ENCODE results near the gene GLT8D1.

The GLT8D1 gene

DNA sequence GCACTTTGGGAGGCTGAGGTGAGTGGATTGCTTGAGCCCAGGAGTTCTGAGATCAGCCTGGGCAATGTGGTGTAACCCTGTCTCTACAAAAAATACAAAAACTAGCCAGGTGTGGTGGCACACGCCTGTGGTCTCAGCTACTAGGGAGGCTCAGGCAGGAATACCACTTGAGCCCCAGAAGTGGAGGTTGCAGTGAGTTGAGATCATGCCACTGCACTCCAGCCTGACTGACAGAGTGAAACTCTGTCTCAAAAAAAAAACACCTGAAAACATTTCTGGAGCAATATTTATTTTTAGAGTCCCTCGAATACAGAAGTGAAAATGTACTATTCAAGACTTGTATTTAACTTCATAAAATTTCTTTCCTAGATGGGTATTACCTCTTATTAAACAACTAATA lies 4.9 kb upstream of the GLT8D1 start:
- Histone ChIP-seq H3K9ac (ENCODE audit: low read length) (no peak overlapping the region), H3K79me2 (ENCODE audit: insufficient read depth, low read length) (peaks cover 13% of the 10 kb centered on the region; the same call in 1 of the 2 replicates), H3K4me2 (ENCODE audit: low read depth, low read length, poor library complexity, severe bottlenecking) (no peak overlapping the region), H3K36me3 (ENCODE audit: low read length) (peaks cover 8% of the 10 kb centered on the region; the same call in 1 of the 2 replicates), H3K27me3 (ENCODE audit: low read length) (no peaks in the 10 kb centered on the region), H3F3A (ENCODE audit: insufficient read depth) (peaks cover 45% of the 10 kb centered on the region), H3K9me2 (replicated peaks; ENCODE audit: insufficient read depth, low read length) (no peaks in the 10 kb centered on the region), H2AFZ (ENCODE audit: low read depth, low read length, severe bottlenecking) (no peak overlapping the region), H3K9me3 (ENCODE audit: insufficient read depth, low read length) (no peaks in the 10 kb centered on the region), H4K20me1 (ENCODE audit: low read depth, low read length) (no peaks in the 10 kb centered on the region), H3K4me3 (ENCODE audit: insufficient read depth, low read length, poor library complexity, severe bottlenecking) (no peak overlapping the region), H3K27ac (ENCODE audit: low read depth, low read length) (peak overlapping the region; percentile 31; the same call in 1 of the 2 replicates)
- TF ChIP-seq EZH2phosphoT487 (conservative IDR thresholded peaks at IDR 0.05; ENCODE audit: low read length): no peak
- TF ChIP-seq, protein P1, sequence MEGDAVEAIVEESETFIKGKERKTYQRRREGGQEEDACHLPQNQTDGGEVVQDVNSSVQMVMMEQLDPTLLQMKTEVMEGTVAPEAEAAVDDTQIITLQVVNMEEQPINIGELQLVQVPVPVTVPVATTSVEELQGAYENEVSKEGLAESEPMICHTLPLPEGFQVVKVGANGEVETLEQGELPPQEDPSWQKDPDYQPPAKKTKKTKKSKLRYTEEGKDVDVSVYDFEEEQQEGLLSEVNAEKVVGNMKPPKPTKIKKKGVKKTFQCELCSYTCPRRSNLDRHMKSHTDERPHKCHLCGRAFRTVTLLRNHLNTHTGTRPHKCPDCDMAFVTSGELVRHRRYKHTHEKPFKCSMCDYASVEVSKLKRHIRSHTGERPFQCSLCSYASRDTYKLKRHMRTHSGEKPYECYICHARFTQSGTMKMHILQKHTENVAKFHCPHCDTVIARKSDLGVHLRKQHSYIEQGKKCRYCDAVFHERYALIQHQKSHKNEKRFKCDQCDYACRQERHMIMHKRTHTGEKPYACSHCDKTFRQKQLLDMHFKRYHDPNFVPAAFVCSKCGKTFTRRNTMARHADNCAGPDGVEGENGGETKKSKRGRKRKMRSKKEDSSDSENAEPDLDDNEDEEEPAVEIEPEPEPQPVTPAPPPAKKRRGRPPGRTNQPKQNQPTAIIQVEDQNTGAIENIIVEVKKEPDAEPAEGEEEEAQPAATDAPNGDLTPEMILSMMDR (IDR thresholded peaks at IDR 0.05; ENCODE audit: insufficient read depth, low read length, poor library complexity, severe bottlenecking): no peak

DNA sequence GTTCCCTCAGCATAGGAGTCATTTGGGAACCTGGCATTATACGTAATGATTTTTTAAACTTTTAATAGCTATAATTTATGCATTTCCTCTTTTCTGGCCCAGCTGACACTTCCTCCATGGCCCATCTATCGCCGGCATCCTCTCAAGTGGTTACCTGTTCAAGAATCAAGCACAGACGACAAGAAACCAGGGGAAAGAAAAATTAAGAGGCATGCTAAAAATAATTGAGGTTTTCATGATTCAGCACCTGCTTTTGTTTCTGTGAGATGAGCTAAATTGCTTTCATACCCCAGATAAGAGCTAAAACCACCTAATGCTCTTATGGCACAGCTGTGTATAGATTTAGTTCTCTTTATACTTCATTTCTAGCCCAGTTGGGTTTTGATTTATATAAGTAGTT lies 2.0 kb upstream of the GLT8D1 start:
- peaks cover 32% of the 10 kb centered on the region; the same call in 1 of the 2 replicates for H3K79me2 ChIP-seq (ENCODE audit: insufficient read depth, low read length)
- H3K27ac ChIP-seq (ENCODE audit: low read depth, low read length): peak overlapping the region; percentile 84
- H4K20me1 ChIP-seq (ENCODE audit: low read depth, low read length): no peaks in the 10 kb centered on the region
- H3K9me2 ChIP-seq (replicated peaks; ENCODE audit: insufficient read depth, low read length): no peaks in the 10 kb centered on the region
- H3K4me3 ChIP-seq (ENCODE audit: insufficient read depth, low read length, poor library complexity, severe bottlenecking): peak overlapping the region; percentile 84
- peak overlapping the region; percentile 81 for H3K4me2 ChIP-seq (ENCODE audit: low read depth, low read length, poor library complexity, severe bottlenecking)
- no peaks in the 10 kb centered on the region for H3K27me3 ChIP-seq (ENCODE audit: low read length)
- H3K9ac ChIP-seq (ENCODE audit: low read length): peak overlapping the region; percentile 82; the same call in 1 of the 2 replicates
- TF ChIP-seq EZH2phosphoT487 (conservative IDR thresholded peaks at IDR 0.05; ENCODE audit: low read length): no peak
- TF ChIP-seq, protein P1 (IDR thresholded peaks at IDR 0.05; ENCODE audit: insufficient read depth, low read length, poor library complexity, severe bottlenecking): no peak
- no peak overlapping the region for H2AFZ ChIP-seq (ENCODE audit: low read depth, low read length, severe bottlenecking)
- H3K36me3 ChIP-seq (ENCODE audit: low read length): peaks cover 8% of the 10 kb centered on the region; the same call in 1 of the 2 replicates
- no peaks in the 10 kb centered on the region for H3K9me3 ChIP-seq (ENCODE audit: insufficient read depth, low read length)
- H3F3A ChIP-seq (ENCODE audit: insufficient read depth): peaks cover 45% of the 10 kb centered on the region

DNA sequence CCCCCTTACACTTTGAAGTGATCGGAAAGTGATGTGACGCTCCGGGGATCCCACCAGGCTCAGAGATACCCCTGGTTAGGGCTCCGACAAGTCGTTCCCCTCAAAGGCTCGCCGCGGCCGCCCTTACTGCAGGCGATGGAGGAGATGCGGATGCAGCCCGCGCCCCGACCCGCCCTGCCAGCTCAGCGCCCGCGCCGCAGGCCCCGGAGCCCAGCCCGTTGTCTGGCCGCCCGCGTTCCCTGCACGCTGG lies 228 bp downstream of the GLT8D1 start:
- Histone ChIP-seq H3F3A (ENCODE audit: insufficient read depth) (peaks cover 32% of the 10 kb centered on the region), H3K36me3 (ENCODE audit: low read length) (0 out of 2 replicates have a peak, but pooled peaks cover 8% of the 10 kb centered on the region), H3K9ac (ENCODE audit: low read length) (peak overlapping the region; percentile 82), H3K4me2 (ENCODE audit: low read depth, low read length, poor library complexity, severe bottlenecking) (peak overlapping the region; percentile 81), H4K20me1 (ENCODE audit: low read depth, low read length) (no peaks in the 10 kb centered on the region), H3K9me2 (replicated peaks; ENCODE audit: insufficient read depth, low read length) (no peaks in the 10 kb centered on the region), H3K79me2 (ENCODE audit: insufficient read depth, low read length) (peaks cover 32% of the 10 kb centered on the region; the same call in 1 of the 2 replicates), H3K4me3 (ENCODE audit: insufficient read depth, low read length, poor library complexity, severe bottlenecking) (peak overlapping the region; percentile 84), H3K9me3 (ENCODE audit: insufficient read depth, low read length) (no peaks in the 10 kb centered on the region), H2AFZ (ENCODE audit: low read depth, low read length, severe bottlenecking) (peak overlapping the region; percentile 55), H3K27me3 (ENCODE audit: low read length) (no peaks in the 10 kb centered on the region), H3K27ac (ENCODE audit: low read depth, low read length) (peak overlapping the region; percentile 84)
- TF ChIP-seq, protein P1 (IDR thresholded peaks at IDR 0.05; ENCODE audit: insufficient read depth, low read length, poor library complexity, severe bottlenecking): no peak
- TF ChIP-seq EZH2phosphoT487 (conservative IDR thresholded peaks at IDR 0.05; ENCODE audit: low read length): no peak

All from SU-DHL-6 (cell line).